Suprapubic skin (tissue), 4 donors: Measurements from ENCODE around the gene SSR1. TPM values are rescaled to one million over a fixed set of nuclear protein-coding genes. Genes with fewer than 3 reads are reported as not detected.

Experiments
- DNase-seq, 2 donors: peaks; one replicate each; pipeline ENCODE4 v3.0.0-alpha.2; 2019; ENCODE audit warnings: low spot score in 2 of 2
- H3K27ac ChIP-seq: fragments of 200-600 bp; sonication (generic); one replicate; pipeline ENCODE4 v1.5.1; 2019
- H3K27me3 ChIP-seq: fragments of 200-600 bp; sonication (generic); one replicate; pipeline ENCODE4 v1.5.1; 2019
- H3K36me3 ChIP-seq: fragments of 200-600 bp; sonication (generic); one replicate; pipeline ENCODE4 v1.5.1; 2019
- H3K4me1 ChIP-seq: fragments of 200-600 bp; sonication (generic); one replicate; pipeline ENCODE4 v1.5.1; 2019
- H3K4me3 ChIP-seq: fragments of 200-600 bp; sonication (generic); one replicate; pipeline ENCODE4 v1.5.1; 2019; ENCODE audit warnings: mild to moderate bottlenecking
- H3K9me3 ChIP-seq: fragments of 200-600 bp; sonication (generic); one replicate; pipeline ENCODE4 v1.5.1; 2019
- CTCF ChIP-seq, 2 donors: fragments of 200-600 bp in 1 of 2; fragments of 450-650 bp in 1 of 2; sonication (generic) in 1 of 2; IDR thresholded peaks; one replicate each; pipeline ENCODE4 v1.5.1; 2016 to 2019; ENCODE audit warnings: antibody characterized with exemption in 2 of 2, mild to moderate bottlenecking in 1 of 2, moderate library complexity in 1 of 2
- EP300 ChIP-seq: sonication (generic); formaldehyde crosslinking; IDR thresholded peaks from one replicate; pipeline ENCODE4 v1.6.1; 2017; ENCODE audit warnings: antibody characterized with exemption
- POLR2A ChIP-seq, 2 donors: fragments of 450-650 bp; IDR thresholded peaks; one replicate each; pipeline ENCODE4 v1.6.1; 2017; ENCODE audit warnings: antibody characterized with exemption in 2 of 2, mild to moderate bottlenecking in 2 of 2, moderate library complexity in 2 of 2
- POLR2AphosphoS5 ChIP-seq, 3 donors: sonication (generic); formaldehyde crosslinking; IDR thresholded peaks; one replicate each; pipeline ENCODE4 v1.6.1; 2017; ENCODE audit warnings: antibody characterized with exemption in 3 of 3
- WGBS: methylation state at CpG from one replicate; pipeline ENCODE4 v1.1.5; 2018; 5-methylcytosine and 5-hydroxymethylcytosine counted together
- total RNA-seq, 4 donors: library from RNA; depleted of rRNA; stranded (reverse); fragments of >200 nt; gene quantifications; one replicate each; pipeline ENCODE4 v1.1.0, GENCODE V29; 2016

SSR1 gene
- total RNA-seq, 4 donors from 2014 or later: 28.9 to 74.6 (median 39.2) TPM

- no peak for TF ChIP-seq EP300
- peak; percentile 81 to 85 for TF ChIP-seq CTCF (IDR thresholded peaks at IDR 0.05)
- no peak for TF ChIP-seq POLR2AphosphoS5 (IDR thresholded peaks at IDR 0.05)
- no peak for TF ChIP-seq POLR2A (IDR thresholded peaks at IDR 0.05)
- 10% methylated on average over 7 of the region's 7 CpGs for WGBS
- H3K4me3 ChIP-seq: no peak overlapping the region
- peaks cover 57% of the 10 kb centered on the region for H3K36me3 ChIP-seq
- DNase-seq: peak in 1 of 2 donors; percentile 50
- H3K9me3 ChIP-seq: no peaks in the 10 kb centered on the region
- H3K27me3 ChIP-seq: no peaks in the 10 kb centered on the region
- H3K27ac ChIP-seq: peak overlapping the region; percentile 55
- H3K4me1 ChIP-seq: peaks cover 29% of the 10 kb centered on the region
Observed at GRCh38 chr6:7243179-7243981, 69.6 kb downstream of the SSR1 start.

- WGBS: 71% methylated on average over 4 of the region's 4 CpGs
- TF ChIP-seq POLR2AphosphoS5 (IDR thresholded peaks at IDR 0.05) (no peak), POLR2A (IDR thresholded peaks at IDR 0.05) (no peak), EP300 (no peak), CTCF (IDR thresholded peaks at IDR 0.05) (no peak)
- H3K27ac ChIP-seq: peak overlapping the region; percentile 55
- H3K27me3 ChIP-seq: no peaks in the 10 kb centered on the region
- no peak overlapping the region for H3K4me3 ChIP-seq
- peaks cover 51% of the 10 kb centered on the region for H3K36me3 ChIP-seq
- H3K4me1 ChIP-seq: peaks cover 29% of the 10 kb centered on the region
- H3K9me3 ChIP-seq: no peaks in the 10 kb centered on the region
- DNase-seq: peak in 1 of 2 donors; percentile 55
Observed at GRCh38 chr6:7242835-7243178, 70.2 kb downstream of the SSR1 start.

GRCh38 chr6:7241709-7242645 lies 71.0 kb downstream of the SSR1 start:
- H3K4me3 ChIP-seq: no peak overlapping the region
- no peaks in the 10 kb centered on the region for H3K9me3 ChIP-seq
- WGBS: 76% methylated on average over 13 of the region's 13 CpGs
- H3K4me1 ChIP-seq: peaks cover 29% of the 10 kb centered on the region
- H3K36me3 ChIP-seq: peaks cover 42% of the 10 kb centered on the region
- no peak overlapping the region for H3K27ac ChIP-seq
- TF ChIP-seq CTCF (IDR thresholded peaks at IDR 0.05) (no peak), EP300 (no peak)
- peak in 1 of 2 donors; percentile 36 for DNase-seq
- H3K27me3 ChIP-seq: no peaks in the 10 kb centered on the region

- WGBS: 93% methylated on average over 10 of the region's 10 CpGs
- peak in 1 of 2 donors; percentile 44 for DNase-seq
- peaks cover 34% of the 10 kb centered on the region for H3K36me3 ChIP-seq
- TF ChIP-seq POLR2A (IDR thresholded peaks at IDR 0.05): no peak
- no peak for TF ChIP-seq POLR2AphosphoS5 (IDR thresholded peaks at IDR 0.05)
- no peak for TF ChIP-seq CTCF (IDR thresholded peaks at IDR 0.05)
- TF ChIP-seq EP300: no peak
- no peaks in the 10 kb centered on the region for H3K27me3 ChIP-seq
- H3K9me3 ChIP-seq: no peaks in the 10 kb centered on the region
- H3K27ac ChIP-seq: no peak overlapping the region
- H3K4me1 ChIP-seq: peaks cover 35% of the 10 kb centered on the region
- H3K4me3 ChIP-seq: no peak overlapping the region
Observed at GRCh38 chr6:7241160-7241559, 71.8 kb downstream of the SSR1 start.

- H3K27ac ChIP-seq: no peak overlapping the region
- TF ChIP-seq EP300: no peak
- no peak for TF ChIP-seq POLR2AphosphoS5 (IDR thresholded peaks at IDR 0.05)
- no peak for TF ChIP-seq POLR2A (IDR thresholded peaks at IDR 0.05)
- TF ChIP-seq CTCF (IDR thresholded peaks at IDR 0.05): no peak
Observed at GRCh38 chr6:7240351-7240750, 72.6 kb downstream of the SSR1 start.

More at GRCh38 chr6:7240351-7240750, 72.6 kb downstream of the SSR1 start:
- Histone ChIP-seq H3K36me3 (peaks cover 26% of the 10 kb centered on the region), H3K9me3 (no peaks in the 10 kb centered on the region), H3K4me3 (no peak overlapping the region), H3K4me1 (peaks cover 43% of the 10 kb centered on the region), H3K27me3 (no peaks in the 10 kb centered on the region)
- WGBS: 92% methylated on average over 9 of the region's 9 CpGs
- DNase-seq: no peak
